Keratinocyte (primary cell): ENCODE measurements around the gene ATP8A2. TPM values are rescaled to one million over a fixed set of nuclear protein-coding genes. Genes with fewer than 3 reads are reported as not detected.

Source experiments
- DNase-seq: peaks from one replicate; pipeline ENCODE4 v3.0.0-alpha.2; 2011; ENCODE audit warnings: low read depth, missing footprints, low spot score
- FAIRE-seq: peaks from 2 replicates; lab custom pipeline; 2011; peaks lifted over from hg19 to GRCh38; lab: Jason Lieb, UNC
- H2AFZ ChIP-seq: 2 replicates; pipeline ENCODE4 v1.6.0; 2012; ENCODE audit warnings: low read length, control low read depth, inconsistent platforms; ENCODE audit not compliant: control insufficient read depth
- H3K27ac ChIP-seq: 2 replicates; pipeline ENCODE4 v1.5.1; 2011; ENCODE audit warnings: low read length; ENCODE audit not compliant: control insufficient read depth, insufficient read depth
- H3K27me3 ChIP-seq: 3 replicates; pipeline ENCODE4 v1.6.0; 2011; ENCODE audit warnings: low read length; ENCODE audit not compliant: control insufficient read depth, insufficient read depth; ENCODE audit errors: extremely low read depth
- H3K36me3 ChIP-seq, 2 experiments: 2 replicates in 1 of 2; 3 replicates in 1 of 2; pipeline ENCODE4 v1.5.1; 2011; ENCODE audit warnings: low read length in 2 of 2, mild to moderate bottlenecking in 1 of 2; ENCODE audit not compliant: control insufficient read depth in 2 of 2, insufficient read depth in 2 of 2; ENCODE audit errors: extremely low read depth in 1 of 2
- H3K4me1 ChIP-seq: 3 replicates; pipeline ENCODE4 v1.5.1; 2011; ENCODE audit warnings: low read length; ENCODE audit not compliant: control insufficient read depth, insufficient read depth; ENCODE audit errors: extremely low read depth
- H3K4me2 ChIP-seq: 3 replicates; pipeline ENCODE4 v1.6.0; 2011; ENCODE audit warnings: low read depth, low read length; ENCODE audit not compliant: control insufficient read depth, insufficient read depth; ENCODE audit errors: extremely low read depth
- H3K4me3 ChIP-seq, 3 experiments: fragments of 200-600 bp in 1 of 3; sonication (generic) in 1 of 3; 2 replicates in 2 of 3; 3 replicates in 1 of 3; pipeline ENCODE4 v1.5.1; 2011 to 2016; ENCODE audit warnings: low read length in 3 of 3, mild to moderate bottlenecking in 3 of 3, control low read depth in 2 of 3, inconsistent platforms in 1 of 3, low read depth in 1 of 3, mixed read lengths in 1 of 3, mixed run types in 1 of 3, moderate library complexity in 1 of 3; ENCODE audit not compliant: control insufficient read depth in 2 of 3, insufficient read depth in 2 of 3; ENCODE audit errors: extremely low read depth in 1 of 3
- H3K79me2 ChIP-seq: 2 replicates; pipeline ENCODE4 v1.6.0; 2012; ENCODE audit warnings: low read length; ENCODE audit not compliant: control insufficient read depth, insufficient read depth
- H3K9ac ChIP-seq: 3 replicates; pipeline ENCODE4 v1.6.0; 2011; ENCODE audit warnings: low read length; ENCODE audit not compliant: control insufficient read depth, insufficient read depth; ENCODE audit errors: extremely low read depth
- H3K9me1 ChIP-seq: 3 replicates; pipeline ENCODE4 v1.6.0; 2011; ENCODE audit warnings: low read length; ENCODE audit not compliant: control insufficient read depth, insufficient read depth; ENCODE audit errors: extremely low read depth
- H3K9me3 ChIP-seq: 2 replicates; pipeline ENCODE4 v1.5.1; 2012; ENCODE audit warnings: low read depth, low read length; ENCODE audit not compliant: control insufficient read depth
- H4K20me1 ChIP-seq: 3 replicates; pipeline ENCODE4 v1.6.0; 2011; ENCODE audit warnings: low read length; ENCODE audit not compliant: control insufficient read depth, insufficient read depth; ENCODE audit errors: extremely low read depth
- EZH2 ChIP-seq: IDR thresholded peaks from one replicate; pipeline ENCODE4 v1.6.1; 2012; ENCODE audit warnings: inconsistent platforms, mild to moderate bottlenecking, low read length, moderate library complexity
- dilution Hi-C: fragments of 300-500 bp; cut with MboI; formaldehyde crosslinking; loops from one replicate; pipeline ENCODE4 v1.7.0; 2020; ENCODE audit warnings: low sequenced_read_pairs; ENCODE audit not compliant: extremely low pct_ligation_motif_present
- polyA plus RNA-seq, 5 experiments: library from polyadenylated mRNA; depleted of rRNA in 3 of 5; stranded (reverse) in 3 of 5; stranded (forward) in 1 of 5; unstranded in 1 of 5; fragments of >200 nt; gene quantifications; 1 replicate in 1 of 5; 2 replicates in 3 of 5; 3 replicates in 1 of 5; pipeline versions ENCODE4 v1.2.1 to v1.2.3, GENCODE V29; 2011 to 2012; ENCODE audit warnings: missing spikeins in 2 of 5, low read depth in 1 of 5, low replicate concordance in 1 of 5
- TF ChIP-seq, protein P1 (sequence below), 3 experiments: IDR thresholded peaks in 1 of 3; conservative IDR thresholded peaks in 1 of 3; optimal IDR thresholded peaks in 1 of 3; 2 replicates in 2 of 3; 3 replicates in 1 of 3; pipeline versions ENCODE3 to v1.5.1; 2011; ENCODE audit warnings: low read length in 3 of 3, mild to moderate bottlenecking in 3 of 3, moderate library complexity in 2 of 3, control low read depth in 1 of 3, inconsistent platforms in 1 of 3; ENCODE audit not compliant: insufficient read depth in 2 of 3; ENCODE audit errors: extremely low read depth in 1 of 3

Gene ATP8A2
- polyA plus RNA-seq, 1 donor (not counting 4 experiments of a cell fraction or from before 2014, with no cell fraction given), result 0.16 TPM

GRCh38 chr13:25844559-25845434 is 473.0 kb downstream of the ATP8A2 start:
- DNase-seq (no peak), FAIRE-seq (no peak)
- dilution Hi-C loops, result no loop called here
- Histone ChIP-seq H3K27me3 (no peaks in the 10 kb centered on the region), H3K4me2 (no peak overlapping the region), H3K79me2 (no peaks in the 10 kb centered on the region), H3K36me3 (no peaks in the 10 kb centered on the region), H3K27ac (no peak overlapping the region), H3K9me1 (no peaks in the 10 kb centered on the region), H3K4me1 (peaks cover 17% of the 10 kb centered on the region), H4K20me1 (no peaks in the 10 kb centered on the region), H3K9me3 (no peaks in the 10 kb centered on the region), H2AFZ (no peak overlapping the region), H3K9ac (no peak overlapping the region), H3K4me3 (no peak overlapping the region)
- TF ChIP-seq, protein P1, sequence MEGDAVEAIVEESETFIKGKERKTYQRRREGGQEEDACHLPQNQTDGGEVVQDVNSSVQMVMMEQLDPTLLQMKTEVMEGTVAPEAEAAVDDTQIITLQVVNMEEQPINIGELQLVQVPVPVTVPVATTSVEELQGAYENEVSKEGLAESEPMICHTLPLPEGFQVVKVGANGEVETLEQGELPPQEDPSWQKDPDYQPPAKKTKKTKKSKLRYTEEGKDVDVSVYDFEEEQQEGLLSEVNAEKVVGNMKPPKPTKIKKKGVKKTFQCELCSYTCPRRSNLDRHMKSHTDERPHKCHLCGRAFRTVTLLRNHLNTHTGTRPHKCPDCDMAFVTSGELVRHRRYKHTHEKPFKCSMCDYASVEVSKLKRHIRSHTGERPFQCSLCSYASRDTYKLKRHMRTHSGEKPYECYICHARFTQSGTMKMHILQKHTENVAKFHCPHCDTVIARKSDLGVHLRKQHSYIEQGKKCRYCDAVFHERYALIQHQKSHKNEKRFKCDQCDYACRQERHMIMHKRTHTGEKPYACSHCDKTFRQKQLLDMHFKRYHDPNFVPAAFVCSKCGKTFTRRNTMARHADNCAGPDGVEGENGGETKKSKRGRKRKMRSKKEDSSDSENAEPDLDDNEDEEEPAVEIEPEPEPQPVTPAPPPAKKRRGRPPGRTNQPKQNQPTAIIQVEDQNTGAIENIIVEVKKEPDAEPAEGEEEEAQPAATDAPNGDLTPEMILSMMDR (optimal IDR thresholded peaks at IDR 0.05 in 1 of 3, IDR thresholded peaks at IDR 0.05 in 1 of 3, conservative IDR thresholded peaks at IDR 0.05 in 1 of 3; ENCODE audit: extremely low read depth in 1 of 3, insufficient read depth in 2 of 3, low read length in 3 of 3), result no peak
- no peak for TF ChIP-seq EZH2

DNA sequence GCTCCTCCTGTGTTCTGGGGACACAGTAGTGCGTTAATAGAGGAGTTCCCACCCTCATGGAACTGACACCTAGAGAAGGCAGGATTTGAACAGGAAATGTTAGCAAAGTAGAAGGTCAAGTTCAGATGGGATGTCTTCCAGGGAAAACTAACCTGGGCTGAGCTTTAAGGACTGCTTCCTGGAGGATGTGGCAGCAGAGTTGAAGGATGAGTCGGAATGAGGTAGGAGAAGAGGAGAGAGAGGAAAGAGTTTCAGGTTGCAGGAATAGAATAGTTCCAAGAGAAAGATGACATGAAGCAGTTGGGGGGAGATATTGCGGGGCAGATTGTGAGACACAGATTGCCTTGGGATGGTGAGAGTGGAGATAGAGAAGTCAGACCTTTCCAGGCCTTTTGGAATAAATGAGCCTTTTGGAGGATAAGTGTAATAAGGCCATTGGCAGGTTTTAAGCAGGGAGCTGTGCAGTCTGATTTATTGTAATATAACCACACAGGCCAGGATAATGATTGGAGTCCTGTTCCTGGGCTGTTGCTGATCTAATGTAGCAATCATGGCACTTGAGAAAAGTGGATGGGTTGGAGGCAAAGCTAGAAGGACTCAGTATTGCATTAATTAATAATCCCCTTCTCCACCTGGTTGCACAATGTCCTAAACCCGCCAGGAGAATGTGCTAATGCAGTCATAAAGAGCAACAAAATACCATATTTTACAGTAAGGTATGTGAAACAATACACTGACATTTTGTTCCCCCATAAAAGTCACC is 474.6 kb downstream of the ATP8A2 start:
- dilution Hi-C loops, result no loop called here
- Histone ChIP-seq H4K20me1 (no peaks in the 10 kb centered on the region), H3K27me3 (no peaks in the 10 kb centered on the region), H3K36me3 (no peaks in the 10 kb centered on the region), H3K4me2 (no peak overlapping the region), H3K79me2 (no peaks in the 10 kb centered on the region), H3K9me1 (no peaks in the 10 kb centered on the region), H3K4me1 (peaks cover 12% of the 10 kb centered on the region), H3K27ac (no peak overlapping the region), H2AFZ (no peak overlapping the region), H3K9me3 (no peaks in the 10 kb centered on the region), H3K9ac (no peak overlapping the region), H3K4me3 (no peak overlapping the region)
- FAIRE-seq, result peak; percentile 56
- TF ChIP-seq, protein P1 (optimal IDR thresholded peaks at IDR 0.05 in 1 of 3, IDR thresholded peaks at IDR 0.05 in 1 of 3, conservative IDR thresholded peaks at IDR 0.05 in 1 of 3; ENCODE audit: extremely low read depth in 1 of 3, insufficient read depth in 2 of 3, low read length in 3 of 3), result no peak
- no peak for TF ChIP-seq EZH2
- no peak for DNase-seq
